Stimulated activated CD4-positive, alpha-beta T cell treated with anti-CD3 and anti-CD28 coated beads, Interleukin-1b, Interleukin-23, amount 100 ng/mL, for 1 hour (primary cell): ENCODE measurements around the gene NME3.
A peak's percentile ranks its signal among the peaks of the same experiment; 100 is the strongest.

Source experiments
- DNase-seq, 2 donors: peaks; one replicate each; pipeline ENCODE4 v3.0.0-alpha.2; 2020; ENCODE audit warnings: low read depth in 2 of 2

Gene NME3

DNA sequence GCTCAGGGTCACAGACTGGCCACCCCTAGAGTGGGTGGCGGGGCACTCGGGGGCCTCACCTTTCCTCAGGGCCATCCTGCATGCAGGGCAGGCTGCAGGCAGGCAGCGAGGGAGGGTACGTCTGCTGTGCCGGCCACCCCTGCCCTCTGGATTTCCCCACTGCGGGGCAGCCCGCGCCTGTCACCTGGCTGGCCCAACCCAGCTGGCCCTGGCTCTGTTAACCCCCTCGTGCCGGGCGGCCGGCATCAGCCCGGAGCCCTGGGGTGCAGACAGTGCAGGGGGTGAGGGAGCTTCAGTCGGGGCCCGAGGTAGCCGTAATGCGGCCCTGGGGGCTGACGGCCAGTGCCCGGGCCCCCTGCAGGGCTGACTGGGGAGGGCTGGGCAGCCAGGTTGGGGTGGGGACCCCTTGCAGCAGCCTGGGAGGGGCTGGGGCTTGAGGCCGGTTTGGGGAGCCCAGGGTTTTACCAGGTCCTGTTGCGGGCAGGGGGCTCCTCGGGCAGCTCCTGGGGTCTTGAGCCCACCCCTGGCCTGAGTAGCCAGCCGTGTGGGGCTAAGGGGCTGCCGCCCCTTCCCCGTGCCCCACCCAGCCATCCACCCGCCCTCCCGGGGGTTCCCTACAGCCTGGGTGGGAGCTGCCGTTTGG, 22.4 kb upstream of the NME3 start, which contains the start of gene IGFALS:
Gene IGFALS, minus strand, starts transcription at position 128 of the 643 bp plus-strand sequence. Its CDS starts 53 bp downstream, at position 75.
- no peak for DNase-seq

DNA sequence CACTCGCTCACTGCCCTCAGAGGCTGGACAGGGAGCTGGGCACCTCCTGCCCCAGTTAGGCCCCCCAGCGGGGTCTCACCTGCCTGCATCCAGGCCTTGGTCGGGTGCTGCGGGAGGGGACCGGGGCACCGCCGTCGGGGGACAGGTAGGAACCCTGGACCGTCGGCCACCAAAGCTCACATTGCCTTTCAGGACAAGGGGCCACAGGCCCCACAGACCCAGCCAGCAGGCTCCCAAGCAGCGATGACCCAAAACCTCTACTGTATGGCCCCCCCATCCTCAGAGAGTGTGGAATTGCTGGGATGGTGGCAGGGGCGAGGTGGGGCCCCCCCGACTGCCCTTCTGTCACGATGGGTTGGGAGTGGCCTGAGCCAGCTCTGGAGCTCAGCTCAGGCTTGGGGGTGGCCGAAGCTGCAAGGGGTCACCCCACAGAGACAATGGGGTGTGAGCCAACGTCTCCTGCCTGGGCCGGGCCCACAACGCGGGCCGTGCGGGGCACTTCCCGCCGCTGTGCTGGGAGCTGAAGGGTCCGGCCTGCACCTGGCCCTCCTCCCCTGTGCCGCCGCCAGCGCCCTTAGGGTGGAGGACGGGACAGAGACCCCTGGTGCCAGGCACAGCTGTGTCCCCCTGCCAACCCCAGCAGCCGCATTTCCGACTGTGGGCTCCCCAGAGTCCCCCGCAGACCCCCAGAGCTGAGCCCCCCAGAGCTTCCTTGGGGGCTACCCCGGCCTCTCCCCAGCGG, 21.7 kb upstream of the NME3 start:
- DNase-seq = no peak

DNA sequence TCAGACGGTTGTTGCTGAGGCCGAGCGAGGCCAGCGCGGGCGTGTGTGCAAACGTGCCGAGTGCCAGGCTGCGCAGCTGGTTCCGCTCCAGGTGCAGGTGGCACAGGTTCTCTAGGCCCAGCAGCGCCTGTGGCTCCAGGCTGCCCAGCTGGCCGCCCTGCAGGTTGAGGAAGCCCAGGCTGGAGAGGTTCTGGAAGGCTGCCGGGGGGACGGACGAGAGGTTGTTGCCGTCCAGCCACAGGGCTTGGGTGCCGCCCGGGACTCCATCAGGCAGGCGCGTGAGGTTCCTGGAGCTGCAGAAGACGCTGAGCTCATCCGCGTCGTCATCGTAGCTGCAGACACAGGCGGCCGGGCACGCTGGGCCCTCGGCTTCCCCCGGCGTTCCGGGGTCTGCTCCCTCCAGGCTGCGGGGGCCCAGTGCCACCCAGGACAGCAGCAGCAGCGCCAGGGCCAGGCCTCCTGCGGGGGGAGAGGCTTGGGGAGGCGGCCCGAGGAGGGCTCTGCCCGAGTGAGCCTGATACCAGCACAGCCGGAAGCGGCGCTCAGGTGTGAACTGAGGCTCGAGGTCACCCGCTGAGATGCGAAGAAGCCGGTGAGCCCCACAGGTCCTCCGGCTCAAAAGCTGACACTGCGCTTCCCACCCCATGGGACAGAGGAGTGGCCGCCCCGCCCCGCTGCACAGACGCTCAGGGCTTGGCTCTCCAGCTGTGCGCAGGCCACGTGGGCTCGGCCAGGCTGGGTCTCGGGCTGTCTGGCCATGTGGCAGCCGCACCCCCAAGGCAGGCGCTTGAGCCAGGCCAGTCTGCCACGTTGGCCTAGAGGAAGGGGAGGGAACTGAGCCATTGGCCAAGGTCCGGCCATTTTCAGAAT, 20.8 kb upstream of the NME3 start:
- no peak for DNase-seq

DNA sequence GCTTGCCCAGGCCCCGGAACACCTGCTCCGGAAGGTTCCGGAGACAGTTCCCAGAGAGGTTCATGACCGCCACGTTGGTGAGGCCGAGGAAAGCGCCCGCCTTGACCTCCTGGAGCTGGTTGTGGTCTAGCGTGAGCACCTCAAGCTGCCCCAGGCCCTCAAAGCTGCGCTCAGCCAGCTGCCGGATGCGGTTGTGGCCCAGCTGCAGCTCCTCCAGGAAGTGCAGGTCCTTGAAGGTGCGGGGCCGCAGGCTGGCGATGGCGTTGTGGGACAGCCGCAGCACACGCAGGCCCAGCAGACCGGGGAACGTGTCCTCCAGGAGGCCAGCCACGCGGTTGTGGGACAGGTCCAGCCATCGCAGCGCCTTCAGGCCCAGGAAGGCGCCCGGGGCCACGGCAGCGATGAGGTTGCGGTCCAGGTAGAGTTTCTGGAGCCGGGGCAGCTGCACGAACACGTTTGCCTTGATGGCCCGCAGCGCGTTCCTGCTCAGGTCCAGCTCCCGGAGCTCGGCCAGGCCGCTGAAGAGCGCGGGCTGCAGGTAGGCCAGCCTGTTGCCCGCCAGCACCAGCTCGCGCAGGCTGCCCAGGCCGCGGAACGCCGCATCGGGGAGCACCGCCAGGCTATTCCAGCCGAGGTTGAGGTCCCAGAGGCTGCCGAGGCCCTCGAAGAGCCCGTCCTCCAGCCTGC, 20.1 kb upstream of the NME3 start:
- DNase-seq = no peak

DNA sequence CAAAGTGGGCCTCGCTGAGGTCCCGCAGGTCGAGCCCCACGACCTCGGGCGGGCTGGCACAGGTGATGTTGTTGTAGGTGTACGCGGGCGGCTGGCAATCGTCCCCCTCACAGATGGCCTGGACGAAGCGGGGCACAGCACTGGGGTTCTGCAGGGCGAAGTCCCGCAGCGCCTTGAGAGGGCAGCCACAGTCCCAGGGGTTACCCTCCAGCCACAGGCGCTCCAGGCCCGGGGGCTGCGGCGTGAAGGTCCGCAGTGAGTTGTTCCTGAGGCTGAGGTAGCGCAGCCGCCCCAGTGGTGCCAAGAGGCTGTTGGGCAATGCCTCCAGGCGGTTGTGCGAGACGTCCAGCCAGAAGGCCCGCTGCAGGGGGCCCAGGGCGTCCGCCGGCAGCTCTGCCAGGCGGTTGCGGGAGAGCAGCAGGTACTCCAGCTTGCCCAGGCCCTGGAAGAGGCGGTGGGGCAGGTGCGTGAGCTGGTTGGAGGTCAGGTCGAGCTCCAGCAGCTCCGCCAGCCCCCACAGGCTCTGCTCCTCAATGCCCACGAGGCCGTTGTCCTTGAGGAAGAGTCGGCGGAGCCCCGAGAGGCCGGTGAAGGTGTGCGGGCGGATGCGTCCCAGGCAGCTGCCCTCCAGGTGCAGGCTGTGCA, 19.4 kb upstream of the NME3 start:
- DNase-seq = no peak

DNA sequence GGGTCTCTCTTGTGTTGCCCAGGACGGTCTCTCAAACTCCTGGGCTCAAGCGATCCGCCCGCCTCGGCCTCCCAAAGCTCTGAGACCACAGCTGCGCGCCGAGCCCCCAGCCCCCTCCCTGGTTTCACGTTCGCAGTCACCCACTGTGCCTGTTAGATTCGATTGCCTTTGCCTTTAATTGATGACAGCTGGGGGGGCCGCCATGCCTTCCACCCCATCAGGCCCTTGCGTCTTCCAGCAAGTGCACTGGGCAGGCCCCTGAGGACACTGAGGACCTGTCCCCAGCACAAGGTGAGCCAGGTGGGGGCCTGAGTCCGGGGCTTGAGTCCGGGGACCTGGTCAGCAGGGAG, 18.9 kb upstream of the NME3 start:
- no peak for DNase-seq

DNA sequence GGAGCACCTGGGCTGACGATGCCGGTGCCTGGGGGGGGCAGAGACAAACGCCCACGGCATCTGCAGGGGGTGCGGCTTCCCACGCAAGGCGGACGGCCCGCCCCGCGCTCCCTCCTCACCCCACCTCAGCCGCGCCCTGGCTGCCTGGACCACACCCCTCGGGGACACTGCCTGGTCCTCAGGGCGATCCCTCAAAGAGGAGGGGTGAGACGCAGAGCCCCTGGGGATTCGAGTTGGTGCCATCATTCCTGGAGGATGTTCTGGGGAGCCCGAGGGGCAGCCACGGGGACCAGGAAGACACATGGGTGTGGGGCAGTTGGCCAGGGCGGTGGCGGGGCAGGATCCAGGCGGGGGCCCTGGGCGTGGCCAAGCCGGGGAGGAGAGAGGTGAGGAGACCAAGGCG, 18.3 kb upstream of the NME3 start:
- DNase-seq = no peak

DNA sequence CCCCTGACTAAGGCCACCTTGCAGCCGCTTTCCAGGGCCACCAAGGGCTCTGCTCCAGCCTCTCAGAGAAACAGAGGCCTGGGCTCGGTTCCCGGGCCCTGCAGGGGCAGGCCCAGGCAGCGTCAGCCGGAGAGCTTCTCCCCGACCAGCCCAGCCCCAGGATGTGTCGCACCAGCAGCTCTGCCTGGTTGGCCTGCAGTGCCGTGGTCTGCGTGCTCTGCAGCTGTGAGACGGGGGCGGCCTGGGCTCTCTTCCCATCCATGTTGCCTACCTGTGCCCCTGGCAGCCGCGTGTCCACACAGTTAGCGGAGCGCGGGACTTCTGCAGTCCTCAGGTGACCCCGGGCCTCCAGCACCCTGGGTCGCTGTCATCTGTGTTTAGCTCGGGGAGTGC, 17.4 kb upstream of the NME3 start:
- no peak for DNase-seq

DNA sequence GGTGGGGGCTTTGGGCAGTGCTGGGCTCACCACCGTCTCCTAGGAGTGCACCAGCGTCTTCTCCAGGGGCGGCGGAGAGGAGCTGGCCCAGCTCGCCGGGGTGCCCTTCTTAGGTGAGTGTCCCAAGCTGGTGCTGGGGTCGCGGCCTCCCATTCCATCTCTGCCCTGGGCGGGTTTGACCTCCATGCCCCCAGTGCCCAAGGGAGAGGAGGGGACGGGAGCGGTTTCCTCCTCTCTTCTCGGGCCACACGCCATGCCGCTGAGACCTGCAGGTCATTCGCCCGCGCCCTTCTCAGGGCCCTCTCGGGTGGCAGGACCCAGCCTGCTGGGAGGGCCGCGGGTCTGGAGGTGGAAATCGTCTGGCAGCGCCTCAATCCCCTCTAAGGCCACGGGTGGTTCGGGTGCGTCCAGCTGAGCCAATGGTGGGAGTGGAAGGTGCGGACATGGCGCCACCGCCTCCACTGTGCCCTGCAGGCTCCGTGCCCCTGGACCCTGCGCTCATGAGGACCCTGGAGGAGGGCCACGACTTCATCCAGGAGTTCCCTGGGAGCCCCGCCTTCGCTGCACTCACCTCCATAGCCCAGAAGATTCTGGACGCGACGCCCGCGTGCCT, 16.9 kb upstream of the NME3 start:
- DNase-seq = no peak

DNA sequence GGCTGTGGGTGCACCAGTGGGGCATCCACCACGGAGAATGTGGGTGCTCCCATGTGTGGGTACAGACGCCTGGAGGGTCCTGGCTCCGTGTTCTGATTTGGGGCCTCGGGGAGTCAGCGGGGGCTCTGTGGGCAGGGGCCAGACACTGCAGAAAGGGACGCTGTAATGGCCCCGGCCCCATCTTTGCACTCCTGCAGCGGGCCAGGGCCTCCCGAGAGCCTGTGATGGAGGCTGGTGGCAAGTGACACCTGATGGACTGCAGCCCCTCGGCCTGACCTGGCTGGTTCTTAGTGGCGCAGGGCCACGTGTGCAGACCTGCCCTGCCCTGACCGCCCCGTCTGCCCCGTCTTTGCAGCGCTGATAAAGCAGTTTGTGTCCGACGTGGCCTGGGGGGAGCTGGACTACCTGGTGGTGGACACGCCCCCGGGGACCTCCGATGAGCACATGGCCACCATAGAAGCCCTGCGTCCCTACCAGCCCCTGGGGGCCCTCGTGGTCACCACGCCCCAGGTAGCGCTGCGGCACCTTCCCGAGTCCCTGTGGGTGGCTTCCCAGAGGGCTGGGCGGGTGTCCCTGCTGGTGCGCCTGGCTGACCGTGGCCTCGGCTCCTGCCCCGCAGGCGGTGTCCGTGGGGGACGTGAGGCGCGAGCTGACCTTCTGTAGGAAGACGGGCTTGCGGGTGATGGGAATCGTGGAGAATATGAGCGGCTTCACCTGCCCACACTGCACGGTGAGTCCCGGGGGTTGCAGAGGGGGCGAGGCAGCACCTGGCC, 16.2 kb upstream of the NME3 start:
- DNase-seq = no peak

DNA sequence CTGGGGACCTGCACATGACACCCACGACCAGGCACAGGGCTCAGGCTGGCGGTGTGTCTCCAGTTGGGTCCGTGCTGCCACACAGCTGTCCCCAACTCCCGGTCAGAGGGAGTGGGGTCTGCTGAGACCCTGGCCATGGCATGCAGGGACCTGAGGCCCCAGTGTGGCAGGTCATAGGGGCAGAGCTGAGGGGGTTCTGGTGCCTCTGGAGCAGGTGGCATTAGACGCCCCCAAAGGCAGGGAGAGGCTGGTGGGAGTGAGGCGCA, 15.6 kb upstream of the NME3 start:
- no peak for DNase-seq

DNA sequence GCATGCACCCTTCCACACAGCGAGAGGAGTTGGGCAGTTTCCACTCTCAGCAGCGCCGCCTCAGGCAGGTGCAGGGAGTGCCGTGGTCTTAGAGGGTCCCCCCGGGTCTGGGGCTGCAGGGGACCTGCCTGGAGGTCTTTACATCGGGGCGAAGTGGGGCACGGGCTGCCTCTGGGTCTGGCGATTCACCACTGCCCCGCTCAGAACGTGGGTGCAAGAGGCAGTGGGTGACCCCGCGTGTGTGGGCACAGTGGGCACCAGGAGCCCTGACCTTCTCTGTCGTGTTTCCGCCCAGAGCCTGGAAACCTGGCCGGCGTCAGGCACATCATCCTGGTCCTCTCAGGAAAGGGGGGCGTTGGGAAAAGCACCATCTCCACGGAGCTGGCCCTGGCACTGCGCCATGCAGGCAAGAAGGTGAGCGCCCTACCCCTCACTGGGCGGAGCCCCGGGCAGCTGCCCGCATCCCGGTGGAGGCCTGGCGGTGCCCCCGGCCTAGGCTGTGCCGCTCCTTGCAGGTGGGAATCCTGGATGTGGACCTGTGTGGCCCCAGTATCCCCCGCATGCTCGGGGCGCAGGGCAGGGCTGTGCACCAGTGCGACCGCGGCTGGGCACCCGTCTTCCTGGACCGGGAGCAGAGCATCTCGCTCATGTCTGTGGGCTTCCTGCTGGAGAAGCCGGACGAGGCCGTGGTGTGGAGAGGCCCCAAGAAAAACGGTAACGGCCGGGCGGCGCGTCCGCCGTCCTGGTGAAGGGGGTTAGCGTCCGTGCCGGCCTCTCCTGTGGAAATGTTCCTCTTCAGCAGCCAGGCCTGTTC, 15.1 kb upstream of the NME3 start:
- no peak for DNase-seq

DNA sequence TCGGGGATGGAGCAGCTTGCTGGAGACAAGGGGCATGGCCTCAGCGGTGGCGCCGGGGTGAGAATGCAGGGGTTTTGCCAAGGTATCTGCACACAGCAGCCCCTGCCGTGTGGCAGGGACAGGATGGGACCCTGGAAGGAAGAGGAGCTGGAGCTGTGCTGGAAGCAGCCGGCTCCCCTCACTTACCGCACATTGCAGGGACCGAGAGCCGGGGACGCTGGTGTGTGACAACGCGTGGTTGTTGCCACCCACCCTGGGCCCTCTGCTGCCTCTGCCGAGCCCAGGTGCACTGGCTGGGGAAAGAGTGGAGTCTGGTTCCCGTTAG, 14.5 kb upstream of the NME3 start:
- no peak for DNase-seq

DNA sequence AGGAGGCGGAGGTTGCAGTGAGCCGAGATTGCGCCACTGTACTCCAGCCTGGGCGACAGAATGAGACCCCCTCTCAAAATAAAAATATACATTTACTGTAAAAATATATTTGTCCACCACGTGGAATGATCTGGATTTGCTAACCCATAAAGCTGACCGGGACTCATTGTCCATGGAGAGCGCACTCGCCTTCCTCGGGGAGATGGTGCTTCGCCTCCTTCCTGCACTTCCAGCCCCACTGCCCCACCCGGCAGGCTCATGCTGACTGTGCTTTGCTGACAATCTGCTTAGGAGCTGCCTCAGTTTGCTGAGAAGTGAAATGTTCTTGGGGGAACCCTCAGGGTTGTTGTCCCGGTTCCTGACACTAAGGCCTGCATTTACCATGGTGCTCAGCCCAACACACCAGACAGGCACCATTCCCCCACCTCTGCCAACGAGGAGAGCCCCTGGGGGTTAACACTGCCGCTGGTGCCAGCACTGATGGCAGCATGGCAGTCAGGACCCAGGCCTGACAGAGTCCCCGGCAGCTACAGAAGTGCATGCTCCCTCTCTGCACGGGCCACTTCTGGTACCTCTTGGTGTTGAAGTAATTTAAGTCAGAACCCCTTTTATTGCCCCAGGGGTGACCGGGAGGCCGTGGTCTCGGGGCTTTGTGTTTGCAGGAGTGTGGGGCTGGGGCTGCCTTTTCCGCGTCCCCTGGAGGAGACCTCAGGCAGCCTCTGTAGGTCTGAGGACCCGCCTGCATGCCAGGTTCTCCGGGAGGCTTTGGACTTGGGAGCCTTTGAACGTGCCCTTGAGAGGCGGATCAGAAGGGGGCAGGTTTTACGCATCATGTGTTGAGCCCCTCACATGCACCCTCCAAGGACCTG, 13.9 kb upstream of the NME3 start:
- DNase-seq = no peak

DNA sequence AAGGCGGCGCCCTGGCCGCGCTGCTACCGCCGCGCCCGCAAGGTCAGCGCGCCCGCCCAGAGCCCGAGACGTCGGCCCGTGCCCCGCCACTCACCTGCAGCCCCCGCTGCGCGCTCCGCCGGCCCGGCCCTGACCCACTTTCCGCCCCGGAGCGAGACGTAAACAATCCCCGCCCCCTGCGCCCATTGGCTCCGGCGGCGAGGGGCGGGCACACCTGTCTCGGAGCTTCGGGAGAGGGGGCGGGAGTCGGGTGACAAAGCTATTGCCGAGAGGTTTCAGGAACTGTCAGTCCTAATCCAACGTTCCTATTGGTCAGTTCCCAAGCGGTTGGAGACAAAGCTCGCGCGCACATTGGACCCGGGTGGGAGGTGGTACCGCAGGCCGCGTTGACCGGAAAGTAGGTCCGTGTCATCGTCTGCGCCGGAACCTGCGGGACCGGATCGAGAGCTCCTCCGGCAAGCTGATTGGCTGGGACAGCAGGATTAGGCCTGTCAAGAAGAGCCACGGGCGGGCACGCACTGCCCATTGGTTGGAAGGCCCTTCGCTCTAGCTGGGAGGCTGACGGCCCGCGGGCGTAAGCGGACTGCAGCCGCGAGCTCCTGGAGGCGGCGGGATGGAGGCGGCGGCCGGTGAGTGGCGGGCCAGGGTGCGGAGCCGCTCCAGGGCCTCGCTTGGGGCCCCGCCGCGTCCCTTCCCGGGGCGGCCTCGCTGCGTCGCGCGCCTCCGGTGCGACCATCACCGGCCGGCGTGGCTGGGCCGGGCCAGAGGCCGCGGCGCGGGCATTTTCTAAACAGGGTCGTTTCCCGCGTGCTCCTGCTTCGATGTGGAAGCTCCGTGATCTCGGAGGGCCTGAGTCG, 11.3 kb upstream of the NME3 start, which contains the start of the genes NUBP2 and SPSB3:
Gene NUBP2, plus strand, starts transcription at position 553 of the 857 bp plus-strand sequence. Its CDS starts 61 bp downstream, at position 614.
Gene SPSB3, minus strand, starts transcription at position 164 of the 857 bp plus-strand sequence. CDS start 1,088 bp downstream, outside the sequence.
- peak; percentile 82 to 94 for DNase-seq

DNA sequence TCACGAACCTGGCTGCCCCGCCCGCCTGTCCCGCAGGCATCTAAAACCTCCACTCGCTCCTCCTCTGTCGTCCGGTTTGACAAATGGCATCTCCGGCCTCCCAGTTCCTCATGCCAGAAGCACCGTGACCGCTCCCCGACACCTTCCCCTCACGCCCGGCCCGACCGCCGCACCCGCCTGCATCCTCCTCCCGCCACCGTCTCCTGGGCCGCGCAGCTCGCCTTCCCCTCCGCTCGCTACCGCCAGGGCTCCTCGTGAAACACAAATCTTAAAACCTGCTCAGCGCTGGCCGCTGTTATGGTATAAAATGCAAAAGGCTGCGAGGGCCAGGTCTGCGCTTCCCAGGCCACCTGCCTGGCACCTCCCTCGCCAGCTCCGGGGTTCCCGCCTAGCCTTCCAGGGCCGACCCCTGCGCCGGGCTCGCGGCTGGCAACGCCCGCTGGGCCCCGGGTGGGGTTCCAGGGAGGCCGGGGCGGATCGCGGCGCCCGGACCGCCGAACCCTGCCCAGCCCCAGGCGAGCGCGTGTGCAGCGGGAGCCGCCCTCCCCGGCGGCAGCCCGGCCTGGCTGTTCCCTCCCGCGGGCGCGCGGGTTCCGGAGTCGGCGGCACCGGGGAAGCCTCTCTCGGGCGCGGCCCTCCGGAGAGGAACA, 10.5 kb upstream of the NME3 start:
- DNase-seq = no peak

DNA sequence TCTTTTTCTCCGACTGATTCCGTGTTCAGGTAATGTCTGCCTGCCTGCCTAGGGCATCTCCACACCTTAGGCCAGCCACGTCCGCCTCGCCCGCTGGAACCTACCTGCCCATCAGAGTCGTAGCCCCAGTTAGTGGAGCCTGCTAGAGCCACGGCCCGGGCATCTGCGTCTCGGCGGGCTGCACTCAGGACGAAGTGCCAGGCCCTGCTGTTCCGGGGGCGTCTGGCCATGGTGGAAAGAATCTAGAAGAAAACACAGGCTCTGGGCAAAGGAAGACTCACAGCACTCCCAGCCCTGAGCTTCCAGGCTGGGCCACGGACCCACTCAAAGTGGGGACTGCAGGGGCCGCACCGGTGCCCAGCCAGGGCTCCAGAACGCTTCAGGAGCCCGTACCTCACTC, 9.9 kb upstream of the NME3 start:
- no peak for DNase-seq
